SU-DHL-6 (cell line): ENCODE measurements around the gene CDK14.
A peak's percentile ranks its signal among the peaks of the same experiment; 100 is the strongest.
"Not testable (repeated sequence)": the region's sequence is repeated elsewhere in the genome, so short reads cannot be mapped to it uniquely, and the experiment has no call there.

Experiments
- H2AFZ ChIP-seq: fragments of 200-600 bp; sonication (generic); 2 replicates; pipeline ENCODE4 v1.6.1; 2014; ENCODE audit warnings: low read depth, mild to moderate bottlenecking, moderate library complexity, mixed read lengths, antibody characterized with exemption, low read length; ENCODE audit not compliant: severe bottlenecking
- H3F3A ChIP-seq: fragments of 200-600 bp; shearing (Covaris generic); 2 replicates; pipeline ENCODE4 v1.6.0; 2016; ENCODE audit warnings: antibody characterized with exemption, mild to moderate bottlenecking; ENCODE audit not compliant: insufficient read depth
- H3K27ac ChIP-seq: fragments of 200-600 bp; sonication (generic); 2 replicates; pipeline ENCODE4 v1.5.1; 2016; ENCODE audit warnings: low read depth, mild to moderate bottlenecking, low read length, moderate library complexity, mixed read lengths
- H3K27me3 ChIP-seq: fragments of 200-600 bp; sonication (generic), shearing (Covaris generic); 2 replicates; pipeline ENCODE4 v1.6.0; 2014; ENCODE audit warnings: mild to moderate bottlenecking, low read length
- H3K36me3 ChIP-seq: fragments of 200-600 bp; sonication (generic); 2 replicates; pipeline ENCODE4 v1.6.1; 2014; ENCODE audit warnings: mild to moderate bottlenecking, low read length, mixed read lengths
- H3K4me2 ChIP-seq: fragments of 300-600, 200-600 bp; shearing (Covaris generic), sonication (generic); 2 replicates; pipeline ENCODE4 v1.6.0; 2014; ENCODE audit warnings: low read length, low read depth, mild to moderate bottlenecking; ENCODE audit not compliant: poor library complexity, severe bottlenecking
- H3K4me3 ChIP-seq: fragments of 200-600 bp; sonication (generic); 2 replicates; pipeline ENCODE4 v1.5.1; 2014; ENCODE audit warnings: antibody characterized with exemption, low read length, mild to moderate bottlenecking, mixed read lengths; ENCODE audit not compliant: insufficient read depth, poor library complexity, severe bottlenecking
- H3K79me2 ChIP-seq: fragments of 200-600 bp; sonication (generic); 2 replicates; pipeline ENCODE4 v1.6.1; 2014; ENCODE audit warnings: mild to moderate bottlenecking, low read length, moderate library complexity; ENCODE audit not compliant: insufficient read depth
- H3K9ac ChIP-seq: fragments of 200-600 bp; sonication (generic); 2 replicates; pipeline ENCODE4 v1.7.0; 2014; ENCODE audit warnings: mild to moderate bottlenecking, low read length
- H3K9me2 ChIP-seq: fragments of 200-600 bp; sonication (generic); replicated peaks from 2 replicates; pipeline ENCODE4 v1.6.1; 2014; ENCODE audit warnings: low read length; ENCODE audit not compliant: insufficient read depth
- H3K9me3 ChIP-seq: fragments of 200-600 bp; sonication (generic); 2 replicates; pipeline ENCODE4 v1.6.1; 2014; ENCODE audit warnings: low read length, mixed read lengths; ENCODE audit not compliant: insufficient read depth
- H4K20me1 ChIP-seq: fragments of 200-600 bp; sonication (generic); 2 replicates; pipeline ENCODE4 v1.6.1; 2014; ENCODE audit warnings: low read depth, mild to moderate bottlenecking, antibody characterized with exemption, low read length, moderate library complexity, mixed read lengths
- CTCF ChIP-seq: fragments of 200-600 bp; sonication (generic); IDR thresholded peaks from one replicate; pipeline ENCODE4 v1.5.1; 2017; ENCODE audit warnings: antibody characterized with exemption, mild to moderate bottlenecking, low read length, moderate library complexity; ENCODE audit not compliant: insufficient read depth, poor library complexity, severe bottlenecking
- EZH2phosphoT487 ChIP-seq: fragments of 200-600 bp; sonication (generic), shearing (Covaris generic); conservative IDR thresholded peaks from 2 replicates; pipeline ENCODE4 v1.6.1; 2018; ENCODE audit warnings: mild to moderate bottlenecking, antibody characterized with exemption, low read length, moderate library complexity, mixed read lengths

Gene CDK14

GRCh38 chr7:90626013-90626412, 29.9 kb downstream of the CDK14 start:
- Histone ChIP-seq H3K9ac (no peak overlapping the region), H3K27me3 (no peaks in the 10 kb centered on the region), H2AFZ (no peak overlapping the region), H3K9me2 (no peaks in the 10 kb centered on the region), H3K4me3 (no peak overlapping the region), H3K9me3 (no peaks in the 10 kb centered on the region), H3K27ac (no peak overlapping the region), H3F3A (no peaks in the 10 kb centered on the region), H3K79me2 (no peaks in the 10 kb centered on the region), H3K36me3 (no peaks in the 10 kb centered on the region), H3K4me2 (no peak overlapping the region), H4K20me1 (no peaks in the 10 kb centered on the region)
- TF ChIP-seq EZH2phosphoT487 (no peak), CTCF (no peak)

- Histone ChIP-seq H3K36me3 (no peaks in the 10 kb centered on the region), H3K4me2 (no peak overlapping the region), H3K27me3 (no peaks in the 10 kb centered on the region), H3K4me3 (no peak overlapping the region), H3K79me2 (no peaks in the 10 kb centered on the region), H3K9me2 (no peaks in the 10 kb centered on the region), H3K9ac (no peak overlapping the region), H3K9me3 (no peaks in the 10 kb centered on the region), H2AFZ (no peak overlapping the region), H3K27ac (no peak overlapping the region), H4K20me1 (no peaks in the 10 kb centered on the region), H3F3A (no peaks in the 10 kb centered on the region)
- TF ChIP-seq CTCF (peak; percentile 90), EZH2phosphoT487 (no peak)
Measured at GRCh38 chr7:90629297-90629918, 33.3 kb downstream of the CDK14 start.

GRCh38 chr7:90631502-90631901, 35.4 kb downstream of the CDK14 start:
- H3K79me2 ChIP-seq: no peaks in the 10 kb centered on the region
- no peaks in the 10 kb centered on the region for H3K9me2 ChIP-seq
- H3K4me2 ChIP-seq: no peak overlapping the region
- H3F3A ChIP-seq: no peaks in the 10 kb centered on the region
- H3K9ac ChIP-seq: no peak overlapping the region
- H4K20me1 ChIP-seq: no peaks in the 10 kb centered on the region
- no peaks in the 10 kb centered on the region for H3K9me3 ChIP-seq
- H3K27ac ChIP-seq: no peak overlapping the region
- no peak overlapping the region for H3K4me3 ChIP-seq
- TF ChIP-seq EZH2phosphoT487: no peak
- no peak for TF ChIP-seq CTCF
- H3K27me3 ChIP-seq: no peaks in the 10 kb centered on the region
- no peak overlapping the region for H2AFZ ChIP-seq
- no peaks in the 10 kb centered on the region for H3K36me3 ChIP-seq

GRCh38 chr7:90639683-90640082, 43.6 kb downstream of the CDK14 start:
- not testable (repeated sequence) for H3K27me3 ChIP-seq, H3K4me2 ChIP-seq, H3K9me3 ChIP-seq

More at GRCh38 chr7:90639683-90640082, 43.6 kb downstream of the CDK14 start:
- H3K9me2 ChIP-seq, H3K9ac ChIP-seq, H3K36me3 ChIP-seq, H2AFZ ChIP-seq, H4K20me1 ChIP-seq, H3K4me3 ChIP-seq, H3F3A ChIP-seq, H3K27ac ChIP-seq, H3K79me2 ChIP-seq: not testable (repeated sequence)
